ENCODE results near the gene PPY. TPM values are rescaled to one million over a fixed set of nuclear protein-coding genes. Genes with fewer than 3 reads are reported as not detected.
"Not testable (repeated sequence)": the region's sequence is repeated elsewhere in the genome, so short reads cannot be mapped to it uniquely, and the experiment has no call there.

The PPY gene, protein sequence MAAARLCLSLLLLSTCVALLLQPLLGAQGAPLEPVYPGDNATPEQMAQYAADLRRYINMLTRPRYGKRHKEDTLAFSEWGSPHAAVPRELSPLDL
- total RNA-seq = not detected in 2 replicates

DNA sequence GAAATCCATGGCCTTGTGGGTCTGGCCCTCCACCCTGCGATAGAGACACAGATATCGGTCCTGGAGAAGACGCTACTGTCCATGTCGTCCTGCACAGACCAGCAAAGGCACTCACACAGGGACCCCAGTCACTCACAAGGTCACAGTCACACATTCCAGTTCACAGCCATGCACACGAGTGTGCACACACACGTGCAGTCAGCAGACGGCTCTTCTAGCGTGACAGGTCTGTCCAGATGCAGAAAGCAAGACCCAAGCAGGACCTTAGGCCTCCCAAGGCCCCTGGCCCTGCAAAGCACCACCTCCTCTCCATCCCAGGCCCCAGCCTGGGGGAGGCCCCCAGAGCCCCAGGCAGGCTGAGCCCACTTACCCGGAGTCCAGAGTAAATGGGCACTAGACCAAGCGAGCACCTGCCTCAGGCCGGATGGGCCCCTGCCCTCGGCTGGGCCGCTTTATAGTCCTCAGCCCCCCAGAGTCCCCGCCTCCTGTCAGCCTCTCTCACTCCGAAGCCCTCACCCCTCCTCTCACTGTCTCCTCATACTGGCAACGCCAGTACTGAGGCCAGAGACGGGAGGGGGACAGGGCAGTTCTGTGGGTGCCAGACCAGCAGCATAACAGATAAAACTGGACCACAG is at the start of gene PPY:
TSS of gene PPY (minus strand) at position 426 of the 635 bp plus-strand sequence. CDS start 822 bp downstream, outside the sequence.
- intact Hi-C loops (cut with micrococcal nuclease) = no loop called here

DNA sequence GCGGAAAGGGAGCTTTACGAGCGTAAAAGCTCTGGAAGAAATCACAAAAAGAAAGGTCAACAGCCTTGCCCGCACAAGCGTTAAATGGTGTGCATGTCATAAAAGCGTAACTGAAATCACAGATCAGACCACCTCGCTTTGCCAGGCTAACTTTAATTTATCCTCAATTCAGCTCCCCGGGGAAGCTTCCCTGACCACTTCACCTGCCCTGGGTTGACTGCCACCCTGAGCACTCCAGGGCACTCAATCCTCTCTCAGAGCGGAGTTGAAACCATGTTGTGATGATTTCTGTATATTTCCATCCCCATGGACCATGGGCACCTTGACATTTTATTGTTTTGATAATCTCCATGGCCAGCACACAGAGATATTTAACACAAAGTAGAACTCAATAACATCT is 46.0 kb upstream of the PPY start:
- intact Hi-C loops (cut with micrococcal nuclease) = no loop called here

DNA sequence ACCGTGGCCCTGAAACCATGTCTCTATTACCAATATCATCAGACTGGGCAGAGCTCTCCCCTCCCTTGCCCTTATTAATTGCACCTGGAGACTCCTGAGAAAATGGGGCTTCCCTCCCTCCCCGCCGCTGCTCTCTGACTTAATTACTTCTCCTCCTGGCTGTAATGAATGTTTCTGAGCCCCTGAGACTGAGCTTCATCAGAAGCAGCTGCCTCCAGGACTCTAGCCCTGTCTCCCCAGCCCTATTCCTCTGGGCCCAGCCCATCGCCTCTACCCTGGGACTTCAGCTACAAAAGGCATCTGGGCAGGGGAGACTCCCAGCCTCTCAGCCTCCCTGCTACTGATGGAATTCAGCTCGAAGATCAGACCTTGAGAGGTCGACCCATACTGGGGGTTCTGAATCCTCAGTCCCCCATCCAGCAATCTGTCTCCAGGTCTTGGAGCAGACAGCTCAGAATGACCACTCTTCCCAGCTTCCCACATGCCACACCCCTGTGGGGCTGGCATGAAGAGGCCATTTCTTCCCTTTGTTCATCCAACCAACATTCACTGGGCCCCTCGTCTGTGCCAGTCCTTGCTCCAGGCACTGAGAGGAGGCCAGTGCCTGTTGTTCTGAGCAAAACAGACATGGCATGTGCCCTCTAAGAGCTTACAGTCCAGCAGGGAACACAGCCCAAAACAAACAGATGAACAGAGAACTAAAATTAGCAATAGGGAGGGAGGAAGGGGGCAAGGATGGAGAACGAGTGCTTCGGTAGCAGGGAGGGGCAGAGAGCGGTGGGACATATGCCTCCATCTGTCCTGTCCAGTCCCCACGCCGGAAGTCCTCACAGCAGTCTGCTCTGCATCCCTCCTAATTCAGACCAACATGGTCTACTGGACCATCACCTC is 45.1 kb upstream of the PPY start:
- intact Hi-C loops (cut with micrococcal nuclease) = no loop called here

DNA sequence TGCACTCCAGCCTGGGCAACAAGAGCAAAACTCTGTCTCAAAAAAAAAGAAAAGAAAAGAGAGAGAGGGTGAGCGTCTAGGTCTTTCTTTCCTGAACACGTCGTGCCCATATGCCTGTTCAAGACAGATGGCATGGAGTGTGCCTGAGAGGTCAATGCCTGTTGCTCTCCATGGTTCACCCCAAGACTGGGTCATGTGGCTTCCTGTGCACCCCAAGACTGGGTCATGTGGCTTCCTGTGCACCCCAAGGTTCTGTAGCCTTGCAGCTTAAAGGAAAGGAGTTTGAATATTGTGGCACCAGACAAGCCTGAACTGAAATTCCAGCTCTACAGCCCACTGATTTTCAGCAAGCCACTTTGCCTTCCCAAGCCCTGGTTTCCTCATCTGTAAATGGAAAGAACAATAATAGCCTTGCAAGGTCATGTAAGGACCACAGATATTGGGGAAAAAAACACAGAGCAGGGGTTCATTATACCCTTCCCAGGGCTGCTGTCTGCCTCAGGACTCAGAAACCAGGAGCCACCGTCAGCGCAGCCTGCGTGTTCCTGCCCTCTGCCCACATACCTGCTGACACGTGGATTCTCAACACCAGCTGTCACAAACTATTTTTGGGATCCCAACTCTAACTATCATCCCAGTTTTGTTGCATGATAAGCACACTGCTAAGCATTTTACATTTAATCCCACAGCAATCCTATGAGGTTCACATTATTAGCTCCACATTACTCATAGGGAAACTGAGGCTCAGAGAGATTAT is 44.1 kb upstream of the PPY start:
- intact Hi-C loops (cut with micrococcal nuclease) = no loop called here

DNA sequence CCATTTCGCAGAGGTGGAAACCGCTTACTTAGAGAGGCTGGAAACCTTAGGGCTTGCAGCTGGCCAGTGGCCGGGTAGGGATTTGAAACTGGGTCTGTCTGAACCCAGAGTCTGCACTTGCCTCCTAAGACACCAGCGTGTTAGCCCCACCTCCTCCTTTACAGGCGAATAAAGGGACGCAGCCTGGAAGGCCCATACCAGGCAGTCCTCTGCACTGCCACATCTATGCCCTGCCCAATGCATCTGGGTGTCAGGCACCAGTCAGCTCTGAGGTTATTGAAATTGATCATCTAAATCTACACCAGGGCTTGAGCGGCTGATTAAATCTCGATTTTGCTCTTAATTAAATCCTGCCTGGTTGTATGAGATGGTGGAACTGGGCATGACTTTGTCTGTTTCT is 42.2 kb upstream of the PPY start:
- intact Hi-C loops (cut with micrococcal nuclease) = no loop called here

DNA sequence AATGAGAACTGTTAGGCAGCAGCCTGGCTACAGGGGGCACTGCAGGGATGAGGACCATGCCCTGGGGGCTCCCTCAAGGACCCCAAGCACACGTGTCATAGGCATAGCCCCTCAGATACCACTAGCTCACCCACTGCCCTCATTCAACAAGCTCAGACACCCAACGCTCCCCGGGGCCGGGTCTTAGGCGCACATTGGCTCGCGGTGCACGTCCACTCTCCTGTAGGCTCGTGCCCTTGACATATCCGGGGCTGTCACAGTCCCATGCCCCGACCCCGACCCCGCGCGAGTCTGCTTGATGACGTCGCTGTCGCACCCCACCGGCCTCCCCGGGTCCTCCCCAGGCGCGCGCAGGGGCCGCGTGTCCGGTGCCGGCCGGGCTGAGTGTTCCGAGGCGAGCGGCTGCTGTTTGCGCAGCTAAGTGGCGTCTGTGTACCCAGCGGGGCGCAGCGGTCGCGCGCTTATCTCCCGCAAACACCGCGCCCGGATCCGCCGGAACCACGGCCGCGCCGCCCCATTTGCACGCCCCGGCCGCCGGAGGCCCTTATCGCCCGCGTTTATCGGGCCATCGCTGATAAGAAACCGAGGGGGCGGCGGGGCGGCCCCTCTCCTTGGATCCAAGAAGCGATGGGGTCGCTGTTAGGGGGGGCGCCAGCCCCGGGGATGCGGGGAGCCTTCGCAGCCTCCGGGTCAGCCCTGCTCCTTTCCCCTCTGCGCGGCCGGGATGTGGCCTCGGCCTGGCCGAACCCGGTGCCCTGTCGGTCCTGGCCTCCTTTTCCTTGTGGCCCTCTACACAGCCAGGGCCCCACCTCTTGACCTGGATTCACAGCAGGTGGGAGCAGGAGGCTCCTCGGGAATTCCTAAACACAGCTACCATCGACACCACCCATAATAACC is 41.5 kb upstream of the PPY start:
- intact Hi-C loops (cut with micrococcal nuclease) = no loop called here

DNA sequence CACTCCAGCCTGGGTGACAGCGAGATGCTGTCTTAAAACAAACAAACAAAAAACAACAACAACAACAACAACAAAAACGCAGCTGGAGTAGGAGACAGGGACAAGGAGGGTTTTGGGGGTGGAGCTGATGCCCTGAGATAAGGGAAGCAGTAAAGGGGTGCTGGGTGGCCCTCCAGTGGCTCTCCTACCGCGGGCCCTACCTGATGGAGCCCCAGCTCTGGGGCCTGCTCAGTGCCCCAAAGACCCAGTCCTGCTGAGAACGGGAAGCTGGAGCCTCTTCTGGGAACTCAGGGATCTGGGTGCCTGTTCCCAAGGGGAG is 40.9 kb upstream of the PPY start:
- intact Hi-C loops (cut with micrococcal nuclease) = no loop called here

DNA sequence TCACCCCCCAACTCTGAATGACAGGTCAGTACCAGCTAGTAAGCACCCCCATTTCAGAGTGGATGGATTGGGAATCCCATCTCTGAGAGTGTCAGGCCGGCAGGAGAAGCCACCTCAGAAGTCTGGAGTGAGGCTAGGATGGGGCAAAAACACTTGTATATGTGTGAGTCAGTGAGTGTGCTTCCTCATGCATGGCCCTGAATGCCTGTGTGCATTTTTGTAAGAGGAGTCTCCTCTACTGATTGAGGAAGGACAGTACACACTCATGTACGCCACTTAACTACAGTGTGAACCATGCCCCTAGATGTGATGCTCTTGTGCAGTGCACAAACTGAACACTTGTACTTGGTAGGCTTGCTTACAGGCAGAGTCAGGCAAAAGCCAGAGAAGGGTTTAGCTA is 39.9 kb upstream of the PPY start:
- intact Hi-C loops (cut with micrococcal nuclease) = no loop called here

DNA sequence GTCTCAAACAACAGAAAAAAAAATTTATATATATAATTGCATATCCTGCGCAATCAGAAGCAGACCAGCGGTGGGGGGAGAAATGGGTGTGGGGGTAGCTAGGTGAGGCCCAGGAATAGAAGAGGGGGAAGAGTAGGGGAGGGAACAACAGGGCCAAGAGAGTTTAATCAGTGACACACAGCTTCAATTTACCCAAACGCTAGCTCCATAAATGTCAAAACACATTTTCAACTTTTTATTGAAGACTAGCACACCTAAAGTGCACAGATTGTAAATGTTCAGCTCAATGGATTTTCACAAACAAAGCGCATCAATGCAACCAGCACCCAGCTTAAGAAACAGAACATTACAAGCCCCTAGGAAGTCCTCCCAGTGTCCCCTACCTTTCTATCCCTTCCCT is 37.4 kb upstream of the PPY start:
- intact Hi-C loops (cut with micrococcal nuclease) = no loop called here

DNA sequence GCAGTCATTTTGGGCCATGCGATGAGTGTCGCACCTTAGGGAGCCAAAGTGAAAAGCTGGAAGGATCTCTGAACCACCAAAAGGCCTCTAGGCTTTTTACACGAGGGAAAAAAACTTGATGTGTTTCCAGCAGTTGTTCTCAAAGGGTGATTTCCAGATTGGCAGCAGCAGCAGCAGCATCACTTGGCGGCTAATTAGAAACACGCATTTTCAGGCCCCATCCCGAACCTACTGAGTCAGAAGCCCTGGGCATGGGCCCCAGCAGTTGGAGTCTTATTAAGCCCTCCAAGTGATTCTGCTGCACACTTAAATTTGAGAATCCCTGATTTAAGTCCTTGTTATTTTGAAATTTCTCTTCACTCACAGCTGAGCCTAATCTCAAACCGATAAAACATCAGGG is 36.7 kb upstream of the PPY start:
- intact Hi-C loops (cut with micrococcal nuclease) = no loop called here

DNA sequence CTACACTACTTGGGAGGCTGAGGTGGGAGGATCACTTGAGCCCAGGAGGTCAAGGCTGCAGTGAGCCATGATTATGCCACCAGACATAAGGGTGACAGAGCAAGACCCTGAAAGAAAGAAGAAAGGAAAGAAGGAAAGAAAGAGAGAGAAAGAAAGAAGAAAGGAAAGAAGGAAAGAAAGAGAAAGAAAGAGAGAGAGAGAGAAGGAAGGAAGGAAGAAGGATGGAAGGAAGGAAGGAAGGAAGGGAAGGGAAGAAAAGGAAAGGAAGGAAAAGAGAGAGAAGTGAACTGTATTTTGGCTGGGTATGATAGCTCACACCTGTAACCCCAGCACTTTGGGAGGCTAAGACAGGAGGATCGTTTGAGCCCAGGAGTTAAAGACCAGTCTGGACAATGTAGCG is 35.8 kb upstream of the PPY start:
- intact Hi-C loops (cut with micrococcal nuclease) = no loop called here

DNA sequence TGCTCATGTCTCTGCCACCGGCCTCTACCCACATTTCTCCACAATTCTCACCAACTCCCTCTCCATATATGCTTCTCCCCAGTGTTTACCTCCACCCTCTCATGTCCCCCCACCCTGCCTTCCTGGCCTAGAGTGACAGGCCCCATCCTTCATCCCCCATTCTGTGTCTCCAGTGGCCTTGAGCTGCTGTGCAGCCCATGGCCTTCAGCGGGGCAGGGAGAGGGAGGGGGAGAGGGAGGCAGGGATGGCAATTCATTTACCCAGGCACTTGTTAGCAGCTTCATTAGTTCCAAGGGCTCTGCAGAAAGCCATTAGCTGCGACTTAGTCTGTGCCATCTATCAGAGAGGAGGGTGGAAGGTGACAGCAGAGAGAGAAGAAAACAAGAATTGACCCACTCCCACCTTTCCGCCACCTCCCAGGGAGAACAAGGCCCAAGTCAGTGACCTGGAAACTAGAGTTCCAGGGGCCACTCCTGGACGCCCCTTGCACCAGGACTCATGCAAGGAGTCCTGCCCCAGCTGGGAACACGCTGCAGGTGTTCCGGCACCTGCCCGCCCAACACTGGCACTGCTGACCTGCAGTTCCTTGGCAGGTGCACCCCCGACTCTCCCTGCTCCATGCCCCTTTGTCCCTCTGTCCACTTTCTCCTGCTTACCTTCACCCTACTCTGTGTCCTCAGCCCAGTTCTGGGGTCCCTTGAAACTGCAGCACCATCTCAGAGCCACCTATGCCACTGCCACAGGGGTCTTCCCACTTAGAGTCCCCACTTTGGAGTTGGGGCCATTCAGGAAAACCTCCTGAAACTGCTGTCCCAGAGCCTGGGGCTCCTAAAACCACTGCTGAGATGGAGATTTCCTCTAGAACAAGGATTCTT is 34.9 kb upstream of the PPY start:
- intact Hi-C loops (cut with micrococcal nuclease) = no loop called here

DNA sequence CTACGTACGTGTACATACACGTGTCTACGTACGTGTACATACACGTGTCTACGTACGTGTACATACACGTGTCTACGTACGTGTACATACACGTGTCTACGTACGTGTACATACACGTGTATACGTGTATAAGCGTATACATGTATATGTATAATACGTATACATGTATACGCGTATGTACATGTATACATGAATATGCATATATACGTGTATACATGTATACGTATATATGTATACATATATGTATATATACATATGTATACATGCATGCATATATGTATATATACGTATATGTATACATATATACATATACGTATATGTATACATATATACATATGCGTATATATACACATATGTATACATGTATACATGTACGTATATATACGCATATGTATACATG is 33.6 kb upstream of the PPY start:
- intact Hi-C loops (cut with micrococcal nuclease) = no loop called here

DNA sequence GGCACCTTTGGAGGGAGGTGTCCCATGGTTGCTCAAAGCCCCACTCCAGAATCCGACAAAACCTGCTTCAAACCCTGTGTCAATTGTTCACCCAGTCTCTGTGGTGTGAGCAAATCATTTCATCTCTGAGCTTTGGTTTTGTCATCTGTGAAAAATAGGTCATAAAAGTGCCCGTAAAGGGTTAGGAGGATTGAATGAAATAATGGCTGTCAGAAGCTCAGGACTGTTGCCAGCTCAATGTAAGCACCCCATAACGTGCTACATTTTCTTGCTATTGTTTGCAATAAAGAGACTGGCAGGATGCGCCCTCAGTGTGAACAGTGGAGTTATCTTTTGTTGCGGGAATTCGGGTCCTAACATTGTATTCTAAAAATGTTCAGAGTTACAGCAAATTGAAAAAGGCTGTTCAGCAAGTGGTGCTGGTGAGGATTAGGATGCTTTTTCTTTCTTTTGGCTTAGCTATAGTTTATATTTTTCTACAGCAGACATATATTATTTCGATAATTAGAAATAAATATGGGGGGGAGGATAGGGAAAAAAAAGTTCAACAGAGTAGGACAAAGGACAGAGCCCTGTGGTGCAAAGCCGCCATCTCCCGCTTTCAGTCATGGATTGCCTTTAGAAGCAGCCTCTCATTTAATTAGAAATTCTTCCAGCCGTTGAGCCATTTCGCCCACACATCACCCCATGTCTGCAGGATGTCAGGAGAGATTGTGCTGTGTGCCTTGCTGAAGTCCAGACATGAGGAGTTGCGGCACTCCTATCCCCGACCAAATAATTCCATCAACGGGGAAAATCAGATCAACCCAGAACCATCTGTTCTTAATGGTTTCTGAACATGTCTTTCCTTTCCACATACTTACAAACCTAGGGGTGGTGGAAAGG is 32.3 kb upstream of the PPY start:
- intact Hi-C loops (cut with micrococcal nuclease) = no loop called here

DNA sequence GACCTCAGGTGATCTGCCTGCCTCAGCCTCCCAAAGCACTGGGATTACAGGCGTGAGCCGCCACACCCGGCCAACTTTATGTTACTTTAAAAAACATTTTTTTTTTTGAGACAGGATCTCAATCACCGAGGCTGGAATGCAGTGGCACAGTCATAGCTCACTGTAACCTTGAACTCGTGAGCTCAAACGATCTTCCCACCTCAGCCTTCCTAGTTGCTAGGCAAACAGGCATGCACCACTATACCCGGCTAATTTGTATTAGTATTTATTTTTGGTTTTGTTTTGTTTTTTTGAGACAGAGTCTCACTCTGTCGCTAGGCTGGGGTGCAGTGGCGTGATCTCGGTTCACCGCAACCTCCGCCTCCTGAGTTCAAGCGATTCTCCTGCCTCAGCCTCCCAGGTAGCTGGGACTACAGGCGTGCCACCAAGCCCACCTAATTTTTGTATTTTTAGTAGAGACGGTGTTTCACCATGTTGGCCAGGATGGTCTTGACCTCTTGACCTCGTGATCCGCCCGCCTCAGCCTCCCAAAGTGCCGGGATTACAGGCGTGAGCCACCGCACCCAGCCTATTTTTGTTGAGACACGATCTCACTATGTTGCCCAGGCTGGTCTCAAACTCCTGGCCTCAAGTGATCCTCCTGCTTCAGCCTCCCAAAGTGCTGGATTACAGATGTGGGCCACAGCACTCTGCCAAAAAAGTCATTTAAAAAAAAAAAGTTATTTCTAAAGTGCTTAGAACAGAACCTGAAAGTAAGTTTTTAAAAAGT is 30.4 kb upstream of the PPY start:
- intact Hi-C loops (cut with micrococcal nuclease) = not testable (repeated sequence)

DNA sequence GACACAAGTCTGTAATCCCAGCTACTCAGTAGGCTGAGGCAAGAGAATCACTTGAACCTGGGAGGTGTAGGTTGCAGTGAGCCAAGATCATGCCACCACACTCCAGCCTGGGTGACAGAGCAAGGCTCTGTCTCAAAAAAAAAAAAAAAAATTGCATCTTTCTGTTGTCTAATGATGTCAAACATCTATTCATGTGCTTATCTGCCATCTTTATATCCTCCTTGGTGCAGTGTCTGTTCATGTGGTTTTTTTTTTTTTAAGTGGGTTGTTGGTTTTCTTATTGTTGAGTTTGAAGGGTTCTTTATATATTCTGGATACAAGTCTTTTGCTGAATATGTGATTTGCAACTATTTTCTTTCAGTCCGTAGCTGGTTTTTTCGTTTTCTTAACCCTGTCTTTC is 29.2 kb upstream of the PPY start:
- intact Hi-C loops (cut with micrococcal nuclease) = not testable (repeated sequence)

DNA sequence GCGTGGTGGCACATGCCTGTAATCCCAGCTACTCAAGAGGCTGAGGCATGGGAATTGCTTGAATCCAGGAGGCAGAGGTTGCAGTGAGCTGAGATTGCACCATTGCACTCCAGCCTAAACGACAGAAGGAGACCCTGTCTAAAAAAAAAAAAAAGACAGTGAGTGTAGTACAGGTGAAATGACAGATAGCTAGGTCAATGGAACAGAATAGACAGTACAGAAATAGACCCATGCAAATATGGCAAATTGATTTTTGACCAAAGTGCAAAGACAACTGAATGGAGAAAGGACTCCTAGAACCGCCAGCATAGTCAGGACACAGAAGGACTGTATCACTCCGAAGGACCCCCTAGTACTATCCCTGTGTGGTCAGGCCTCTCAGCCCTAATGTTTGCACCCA is 28.1 kb upstream of the PPY start:
- intact Hi-C loops (cut with micrococcal nuclease) = no loop called here

DNA sequence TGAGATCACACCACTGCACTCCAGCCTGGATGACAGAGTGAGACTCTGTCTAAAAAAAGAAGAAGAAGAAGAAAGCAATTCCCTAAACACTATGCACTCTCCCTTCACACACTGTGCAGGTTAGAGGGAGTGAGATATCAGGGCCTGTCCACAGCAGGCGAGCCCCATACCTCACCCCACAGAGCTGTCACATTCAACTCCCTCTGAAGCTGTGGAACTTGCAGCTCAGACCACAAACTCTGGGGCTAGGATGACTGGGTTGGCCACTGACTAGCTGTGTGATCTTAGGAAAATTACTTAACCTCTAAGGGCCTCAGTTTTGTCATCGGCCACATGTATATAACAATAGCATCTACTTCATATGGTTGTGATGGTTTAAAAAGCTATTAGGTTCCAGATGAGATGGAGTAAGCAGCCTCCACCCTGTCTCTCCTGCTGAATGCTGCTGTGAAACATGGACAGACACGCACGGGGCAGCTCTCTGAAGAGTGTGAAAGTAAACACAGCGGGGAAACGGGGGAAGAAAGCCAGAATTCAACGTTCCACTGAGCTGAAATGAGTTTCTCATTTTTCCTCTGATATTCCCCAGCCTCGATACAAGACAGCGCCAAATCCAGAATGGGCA is 25.1 kb upstream of the PPY start:
- intact Hi-C loops (cut with micrococcal nuclease) = no loop called here
